SK-N-SH (cell line): Measurements from ENCODE around the gene TMEM89.

Experiments used
- CTCF ChIP-seq: fragments of 200-600 bp; sonication (generic); IDR thresholded peaks from 2 replicates; pipeline ENCODE4 v1.6.1; 2017; ENCODE audit warnings: antibody characterized with exemption, mild to moderate bottlenecking, moderate library complexity
- EP300 ChIP-seq, 2 experiments: IDR thresholded peaks; 2 replicates each; pipeline versions ENCODE4 v1.4.0 to v1.6.1; 2012; ENCODE audit warnings: borderline replicate concordance in 1 of 2, low read depth in 1 of 2, low read length in 1 of 2
- FOXJ3 ChIP-seq: sonication (generic); formaldehyde crosslinking; IDR thresholded peaks from 2 replicates; pipeline ENCODE4 v1.5.1; 2020; ENCODE audit warnings: mild to moderate bottlenecking, missing genetic modification reagents
- NRF1 ChIP-seq: IDR thresholded peaks from 2 replicates; pipeline ENCODE4 v1.6.1; 2012; ENCODE audit warnings: low read depth, mild to moderate bottlenecking, low read length
- POLR2AphosphoS5 ChIP-seq: IDR thresholded peaks from 2 replicates; pipeline ENCODE4 v1.6.1; 2012; ENCODE audit warnings: low read depth, low read length
- RCOR1 ChIP-seq: fragments of 150-350 bp; IDR thresholded peaks from 2 replicates; pipeline ENCODE4 v1.6.1; 2017; ENCODE audit warnings: antibody characterized with exemption, low read length
- REST ChIP-seq: IDR thresholded peaks from 2 replicates; pipeline ENCODE4 v1.6.1; 2012; ENCODE audit warnings: mild to moderate bottlenecking, low read depth, low read length, moderate library complexity
- RFX5 ChIP-seq: IDR thresholded peaks from 2 replicates; pipeline ENCODE4 v1.6.1; 2012; ENCODE audit warnings: mild to moderate bottlenecking, improper control_type of control experiment, low read length
- SIN3A ChIP-seq: IDR thresholded peaks from 2 replicates; pipeline ENCODE4 v1.6.1; 2012; ENCODE audit warnings: low read depth, mild to moderate bottlenecking, low read length, moderate library complexity, borderline replicate concordance
- SMC3 ChIP-seq: IDR thresholded peaks from 2 replicates; pipeline ENCODE4 v1.6.1; 2012; ENCODE audit warnings: low read depth, low read length, improper control_type of control experiment
- TEAD4 ChIP-seq: IDR thresholded peaks from 2 replicates; pipeline ENCODE4 v1.4.0; 2012; ENCODE audit warnings: mild to moderate bottlenecking, borderline replicate concordance; ENCODE audit not compliant: insufficient read depth
- ZBTB33 ChIP-seq: IDR thresholded peaks from 2 replicates; pipeline ENCODE4 v1.4.0; 2012; ENCODE audit warnings: low read depth, borderline replicate concordance
- TF ChIP-seq, protein P1 (sequence below): IDR thresholded peaks from 2 replicates; pipeline ENCODE4 v1.4.0; 2012; ENCODE audit warnings: low read depth, borderline replicate concordance
- TF ChIP-seq, protein P2 (sequence below): fragments of 150-350 bp; IDR thresholded peaks from 2 replicates; pipeline ENCODE4 v1.6.1; 2017; ENCODE audit warnings: antibody characterized with exemption, low read length, low read depth, borderline replicate concordance

DNA sequence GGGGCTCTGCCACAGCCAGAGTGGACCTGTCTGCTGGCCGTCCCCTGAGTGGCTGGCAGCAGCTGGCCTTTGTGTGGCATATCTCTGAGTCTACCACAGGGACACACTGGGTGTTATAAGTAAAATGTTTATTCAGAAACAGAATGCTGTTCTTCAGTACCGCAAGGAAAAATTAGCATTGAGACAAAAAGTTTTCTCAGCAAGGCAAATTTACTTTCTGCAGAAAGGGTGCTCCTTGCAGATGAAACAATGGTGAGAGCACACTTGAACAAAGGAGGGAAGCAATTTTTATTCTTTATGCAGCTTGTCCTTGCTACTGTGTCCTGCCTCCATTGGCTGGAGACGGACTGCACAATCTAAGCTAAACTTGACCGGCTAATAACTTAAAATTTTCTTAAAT, 4.0 kb downstream of the TMEM89 start:
- TF ChIP-seq, protein P1, sequence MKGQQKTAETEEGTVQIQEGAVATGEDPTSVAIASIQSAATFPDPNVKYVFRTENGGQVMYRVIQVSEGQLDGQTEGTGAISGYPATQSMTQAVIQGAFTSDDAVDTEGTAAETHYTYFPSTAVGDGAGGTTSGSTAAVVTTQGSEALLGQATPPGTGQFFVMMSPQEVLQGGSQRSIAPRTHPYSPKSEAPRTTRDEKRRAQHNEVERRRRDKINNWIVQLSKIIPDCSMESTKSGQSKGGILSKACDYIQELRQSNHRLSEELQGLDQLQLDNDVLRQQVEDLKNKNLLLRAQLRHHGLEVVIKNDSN, result no peak
- TF ChIP-seq ZBTB33 (no peak), CTCF (no peak), REST (no peak), TEAD4 (no peak), SMC3 (no peak), FOXJ3 (CRISPR knock-in tag) (no peak), EP300 (IDR thresholded peaks at IDR 0.05; ENCODE audit: borderline replicate concordance in 1 of 2, low read depth in 1 of 2, low read length in 1 of 2) (no peak), RFX5 (no peak), NRF1 (no peak), SIN3A (no peak), POLR2AphosphoS5 (no peak), RCOR1 (no peak)
- TF ChIP-seq, protein P2, sequence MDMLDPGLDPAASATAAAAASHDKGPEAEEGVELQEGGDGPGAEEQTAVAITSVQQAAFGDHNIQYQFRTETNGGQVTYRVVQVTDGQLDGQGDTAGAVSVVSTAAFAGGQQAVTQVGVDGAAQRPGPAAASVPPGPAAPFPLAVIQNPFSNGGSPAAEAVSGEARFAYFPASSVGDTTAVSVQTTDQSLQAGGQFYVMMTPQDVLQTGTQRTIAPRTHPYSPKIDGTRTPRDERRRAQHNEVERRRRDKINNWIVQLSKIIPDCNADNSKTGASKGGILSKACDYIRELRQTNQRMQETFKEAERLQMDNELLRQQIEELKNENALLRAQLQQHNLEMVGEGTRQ, result no peak
